Measurements from ENCODE around the gene PARD3. TPM values are rescaled to one million over a fixed set of nuclear protein-coding genes. Genes with fewer than 3 reads are reported as not detected.

PARD3 gene
- total and polyA plus RNA-seq, 10 of the 15 experiments (the other 5 are each of a cell fraction or from before 2014, with no cell fraction given) = 2.6 to 43.1 (median 13.9) TPM

DNA sequence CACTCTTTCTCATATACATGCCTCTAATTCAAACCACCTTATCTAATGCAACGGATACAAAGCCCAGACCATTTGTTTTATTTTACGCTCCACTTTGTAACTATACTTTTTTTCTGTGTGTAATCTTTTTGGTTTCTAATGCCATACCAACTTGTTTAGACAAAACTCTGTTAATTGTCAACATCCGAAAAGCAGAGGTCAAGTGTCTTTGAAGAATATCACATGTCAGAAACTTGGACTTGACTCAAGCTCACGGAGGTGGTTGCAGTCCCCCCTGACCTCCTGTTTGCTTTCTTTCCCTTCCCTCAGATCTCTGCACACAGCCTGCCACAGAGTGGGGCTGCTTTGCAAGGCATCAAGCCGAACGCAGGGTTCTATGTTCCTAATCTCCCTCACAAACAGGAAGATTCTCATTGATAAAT lies 698.9 kb downstream of the PARD3 start:
- ATAC-seq (peak; percentile 45; the same call in 2 of the 3 replicates), DNase-seq (ENCODE audit: low read depth, low spot score) (no peak), FAIRE-seq (no peak)
- CTCF ChIA-PET = interaction anchor here (0.9 to 1.5 kb wide), 6 partner anchors 10 to 105 kb away, joined by 3 to 7 read pairs (median 3); no protein-coding TSS in a partner anchor
- Histone ChIP-seq H2AFZ (ENCODE audit: control insufficient read depth, low read depth, low read length) (no peak overlapping the region), H4K20me1 (ENCODE audit: control insufficient read depth, insufficient read depth) (no peaks in the 10 kb centered on the region), H3K4me2 (ENCODE audit: control insufficient read depth, insufficient read depth) (no peak overlapping the region), H3K27ac (ENCODE audit: control insufficient read depth, insufficient read depth) (no peak overlapping the region), H3K27me3 (replicated peaks in 1 of 2; ENCODE audit: control insufficient read depth in 2 of 2, insufficient read depth in 2 of 2, low read length in 1 of 2) (no peaks in the 10 kb centered on the region), H3K36me3 (ENCODE audit: control insufficient read depth in 2 of 2, insufficient read depth in 2 of 2, low read length in 1 of 2) (no peaks in the 10 kb centered on the region), H3K4me1 (ENCODE audit: control insufficient read depth, insufficient read depth, low read length) (no peaks in the 10 kb centered on the region), H3K9me3 (replicated peaks; ENCODE audit: control insufficient read depth, insufficient read depth, low read length) (no peaks in the 10 kb centered on the region), H3K4me3 (no peak overlapping the region), H3K9ac (ENCODE audit: control insufficient read depth, insufficient read depth, low read length) (no peak overlapping the region), H3K79me2 (ENCODE audit: control insufficient read depth, insufficient read depth, low read length) (no peaks in the 10 kb centered on the region)
- in situ Hi-C loops (cut with MboI) = no loop called here
- WGBS (ENCODE audit: insufficient coverage, insufficient replicate concordance, low lambda C conversion rate, missing lambda C conversion rate) = 62% methylated on average over 6 of the region's 6 CpGs
- intact Hi-C loops (cut with micrococcal nuclease; ENCODE audit: unreplicated experiment) = no loop called here
- no TSS peak for BruUV-seq (replicated peaks)
- RAD21 ChIA-PET (ENCODE audit: unreplicated experiment) = interaction anchor here (0.7 to 1.2 kb wide), 5 partner anchors 10 to 106 kb away, joined by 3 read pairs; no protein-coding TSS in a partner anchor
- SMC1A ChIA-PET (ENCODE audit: uncharacterized antibody, unreplicated experiment) = interaction anchor here (1.0 to 2.6 kb wide), 2 partner anchors 9 to 16 kb away, joined by 4 to 7 read pairs; no protein-coding TSS in a partner anchor
- no peak for TF ChIP-seq MYB (IDR thresholded peaks at IDR 0.05; ENCODE audit: borderline replicate concordance, low read depth, low read length)
- TF ChIP-seq GATAD2B (conservative IDR thresholded peaks at IDR 0.05; ENCODE audit: low read depth) = no peak
- no peak for TF ChIP-seq SPI1 (IDR thresholded peaks at IDR 0.05; ENCODE audit: borderline replicate concordance, insufficient read depth, low read depth, low read length)
- POLR2A ChIA-PET = no interaction called here

DNA sequence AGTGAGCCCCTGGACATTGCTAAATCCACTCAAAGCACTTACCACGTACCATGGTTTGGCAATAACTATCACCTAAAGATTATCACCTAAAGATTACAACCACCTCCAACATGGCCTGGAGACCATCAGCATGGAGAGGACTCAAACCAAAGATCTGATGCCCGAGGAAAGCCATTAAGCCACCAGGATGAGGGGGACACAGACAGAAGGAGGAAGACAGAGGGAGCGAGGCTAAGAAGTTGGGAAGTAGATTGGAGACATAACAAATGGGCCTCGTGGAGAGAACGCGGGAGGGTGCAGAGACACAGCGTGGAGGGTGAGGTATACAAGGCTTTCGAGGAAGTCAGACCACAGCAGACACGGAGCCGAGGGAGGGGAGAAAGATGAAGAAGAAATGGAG lies 700.2 kb downstream of the PARD3 start:
- Histone ChIP-seq H3K4me1 (ENCODE audit: control insufficient read depth, insufficient read depth, low read length) (no peaks in the 10 kb centered on the region), H3K79me2 (ENCODE audit: control insufficient read depth, insufficient read depth, low read length) (no peaks in the 10 kb centered on the region), H3K36me3 (ENCODE audit: control insufficient read depth in 2 of 2, insufficient read depth in 2 of 2, low read length in 1 of 2) (no peaks in the 10 kb centered on the region), H3K4me3 (no peak overlapping the region), H4K20me1 (ENCODE audit: control insufficient read depth, insufficient read depth) (no peaks in the 10 kb centered on the region), H3K9me3 (replicated peaks; ENCODE audit: control insufficient read depth, insufficient read depth, low read length) (no peaks in the 10 kb centered on the region), H3K4me2 (ENCODE audit: control insufficient read depth, insufficient read depth) (no peak overlapping the region), H2AFZ (ENCODE audit: control insufficient read depth, low read depth, low read length) (no peak overlapping the region), H3K27me3 (replicated peaks in 1 of 2; ENCODE audit: control insufficient read depth in 2 of 2, insufficient read depth in 2 of 2, low read length in 1 of 2) (no peaks in the 10 kb centered on the region), H3K27ac (ENCODE audit: control insufficient read depth, insufficient read depth) (no peak overlapping the region), H3K9ac (ENCODE audit: control insufficient read depth, insufficient read depth, low read length) (no peak overlapping the region)
- in situ Hi-C loops (cut with MboI) = no loop called here
- intact Hi-C loops (cut with micrococcal nuclease; ENCODE audit: unreplicated experiment) = no loop called here
- FAIRE-seq (no peak), DNase-seq (ENCODE audit: low read depth, low spot score) (no peak), ATAC-seq (no peak)
- ChIA-PET SMC1A (ENCODE audit: uncharacterized antibody, unreplicated experiment) (interaction anchor here (0.7 kb wide), 1 partner anchor 190 kb away, joined by 3 read pairs; no protein-coding TSS in a partner anchor), POLR2A (no interaction called here), RAD21 (ENCODE audit: unreplicated experiment) (no interaction called here), CTCF (no interaction called here)
- WGBS (ENCODE audit: insufficient coverage, insufficient replicate concordance, low lambda C conversion rate, missing lambda C conversion rate) = 42% methylated on average over 10 of the region's 10 CpGs
- BruUV-seq (replicated peaks) = no TSS peak
- TF ChIP-seq, protein P1, sequence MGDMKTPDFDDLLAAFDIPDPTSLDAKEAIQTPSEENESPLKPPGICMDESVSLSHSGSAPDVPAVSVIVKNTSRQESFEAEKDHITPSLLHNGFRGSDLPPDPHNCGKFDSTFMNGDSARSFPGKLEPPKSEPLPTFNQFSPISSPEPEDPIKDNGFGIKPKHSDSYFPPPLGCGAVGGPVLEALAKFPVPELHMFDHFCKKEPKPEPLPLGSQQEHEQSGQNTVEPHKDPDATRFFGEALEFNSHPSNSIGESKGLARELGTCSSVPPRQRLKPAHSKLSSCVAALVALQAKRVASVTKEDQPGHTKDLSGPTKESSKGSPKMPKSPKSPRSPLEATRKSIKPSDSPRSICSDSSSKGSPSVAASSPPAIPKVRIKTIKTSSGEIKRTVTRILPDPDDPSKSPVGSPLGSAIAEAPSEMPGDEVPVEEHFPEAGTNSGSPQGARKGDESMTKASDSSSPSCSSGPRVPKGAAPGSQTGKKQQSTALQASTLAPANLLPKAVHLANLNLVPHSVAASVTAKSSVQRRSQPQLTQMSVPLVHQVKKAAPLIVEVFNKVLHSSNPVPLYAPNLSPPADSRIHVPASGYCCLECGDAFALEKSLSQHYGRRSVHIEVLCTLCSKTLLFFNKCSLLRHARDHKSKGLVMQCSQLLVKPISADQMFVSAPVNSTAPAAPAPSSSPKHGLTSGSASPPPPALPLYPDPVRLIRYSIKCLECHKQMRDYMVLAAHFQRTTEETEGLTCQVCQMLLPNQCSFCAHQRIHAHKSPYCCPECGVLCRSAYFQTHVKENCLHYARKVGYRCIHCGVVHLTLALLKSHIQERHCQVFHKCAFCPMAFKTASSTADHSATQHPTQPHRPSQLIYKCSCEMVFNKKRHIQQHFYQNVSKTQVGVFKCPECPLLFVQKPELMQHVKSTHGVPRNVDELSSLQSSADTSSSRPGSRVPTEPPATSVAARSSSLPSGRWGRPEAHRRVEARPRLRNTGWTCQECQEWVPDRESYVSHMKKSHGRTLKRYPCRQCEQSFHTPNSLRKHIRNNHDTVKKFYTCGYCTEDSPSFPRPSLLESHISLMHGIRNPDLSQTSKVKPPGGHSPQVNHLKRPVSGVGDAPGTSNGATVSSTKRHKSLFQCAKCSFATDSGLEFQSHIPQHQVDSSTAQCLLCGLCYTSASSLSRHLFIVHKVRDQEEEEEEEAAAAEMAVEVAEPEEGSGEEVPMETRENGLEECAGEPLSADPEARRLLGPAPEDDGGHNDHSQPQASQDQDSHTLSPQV (IDR thresholded peaks at IDR 0.05) = no peak
- no peak for TF ChIP-seq SMAD5 (IDR thresholded peaks at IDR 0.05; ENCODE audit: low read depth)
- no peak for TF ChIP-seq ZBED1 (IDR thresholded peaks at IDR 0.05; ENCODE audit: borderline replicate concordance)
- TF ChIP-seq ATF7 (IDR thresholded peaks at IDR 0.05; ENCODE audit: low read depth) = no peak
- TF ChIP-seq, protein P2, sequence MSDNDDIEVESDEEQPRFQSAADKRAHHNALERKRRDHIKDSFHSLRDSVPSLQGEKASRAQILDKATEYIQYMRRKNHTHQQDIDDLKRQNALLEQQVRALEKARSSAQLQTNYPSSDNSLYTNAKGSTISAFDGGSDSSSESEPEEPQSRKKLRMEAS (IDR thresholded peaks at IDR 0.05; ENCODE audit: low read depth, low read length) = no peak
- no peak for TF ChIP-seq TCF7 (IDR thresholded peaks at IDR 0.05; ENCODE audit: borderline replicate concordance)
- no peak for TF ChIP-seq CBX3 (IDR thresholded peaks at IDR 0.05; ENCODE audit: borderline replicate concordance, low read depth)
- TF ChIP-seq ZNF274 (IDR thresholded peaks at IDR 0.05; ENCODE audit: insufficient read depth, insufficient read length) = no peak
- no peak for TF ChIP-seq BACH1 (IDR thresholded peaks at IDR 0.05; ENCODE audit: borderline replicate concordance)
- TF ChIP-seq EP300 (IDR thresholded peaks at IDR 0.05; ENCODE audit: borderline replicate concordance in 1 of 2, control insufficient read depth in 1 of 2, low read depth in 2 of 2, low read length in 2 of 2) = no peak
- no peak for TF ChIP-seq NBN (IDR thresholded peaks at IDR 0.05)

Measured in GM12878 (cell line).